Ovary (tissue), 3 donors: ENCODE data around the gene MFSD1.

Source experiments
- CTCF ChIP-seq, 3 donors: fragments of 450-650 bp in 2 of 3; fragments of 200-600 bp in 1 of 3; IDR thresholded peaks; one replicate each; pipeline versions ENCODE4 v1.5.1 to v1.8.0; 2016 to 2022; ENCODE audit warnings: antibody characterized with exemption in 3 of 3, mild to moderate bottlenecking in 1 of 3
- EP300 ChIP-seq: sonication (generic); formaldehyde crosslinking; IDR thresholded peaks from one replicate; pipeline ENCODE4 v1.6.1; 2017; ENCODE audit warnings: antibody characterized with exemption
- POLR2A ChIP-seq: fragments of 450-650 bp; IDR thresholded peaks from one replicate; pipeline ENCODE4 v1.6.1; 2017; ENCODE audit warnings: antibody characterized with exemption, mild to moderate bottlenecking, moderate library complexity
- donor health status: DM: no; HTN: no; CAD: no.

- TF ChIP-seq CTCF (IDR thresholded peaks at IDR 0.05), result no peak
- no peak for TF ChIP-seq POLR2A
- no peak for TF ChIP-seq EP300
Measured at GRCh38 chr3:158839966-158840365, 38.1 kb downstream of the MFSD1 start.
